PC-9 (cell line): ENCODE data around the gene METAP2.
"Not testable (repeated sequence)": the region's sequence is repeated elsewhere in the genome, so short reads cannot be mapped to it uniquely, and the experiment has no call there.

ENCODE experiments used
- CTCF ChIP-seq: fragments of 200-600 bp; sonication (generic); conservative IDR thresholded peaks from 2 replicates; pipeline ENCODE4 v1.6.1; 2017; ENCODE audit warnings: mixed run types, antibody characterized with exemption, mild to moderate bottlenecking, moderate library complexity
- EZH2 ChIP-seq: fragments of 200-600 bp; sonication (generic); IDR thresholded peaks from 2 replicates; pipeline ENCODE4 v1.8.0; 2017; ENCODE audit warnings: antibody characterized with exemption, low read depth

DNA sequence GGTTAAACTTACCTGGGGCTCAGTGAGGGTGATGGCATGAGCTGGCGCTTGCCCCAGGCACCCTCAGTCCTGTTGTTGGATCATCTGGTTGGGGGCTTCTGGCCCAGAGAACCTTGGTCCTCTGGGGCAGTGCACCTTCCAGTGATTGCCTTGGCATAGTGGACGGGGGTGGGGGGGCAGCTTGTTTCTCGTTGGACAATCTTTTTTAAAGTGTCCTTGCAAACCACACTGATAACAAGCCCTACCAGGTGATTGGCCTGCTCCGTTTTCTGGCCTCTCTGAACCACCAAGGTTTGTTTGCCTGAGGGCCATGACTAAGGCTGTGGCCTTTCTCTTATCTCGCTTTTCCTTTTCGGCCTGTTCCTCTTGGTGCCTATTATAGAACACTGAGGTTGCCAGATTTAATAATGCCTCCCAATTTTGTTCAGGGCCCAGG, 19.2 kb upstream of the METAP2 start:
- not testable (repeated sequence) for TF ChIP-seq CTCF, EZH2
